NCI-H82 treated with DMSO at 0.1 percent for 48 hours (cell line): ENCODE results near the gene EPAS1.

Experiments
- DNase-seq: peaks from one replicate; lab custom pipeline; 2025; ENCODE audit not compliant: unreplicated experiment; lab: John Stamatoyannopoulos, UW

Gene EPAS1

DNA sequence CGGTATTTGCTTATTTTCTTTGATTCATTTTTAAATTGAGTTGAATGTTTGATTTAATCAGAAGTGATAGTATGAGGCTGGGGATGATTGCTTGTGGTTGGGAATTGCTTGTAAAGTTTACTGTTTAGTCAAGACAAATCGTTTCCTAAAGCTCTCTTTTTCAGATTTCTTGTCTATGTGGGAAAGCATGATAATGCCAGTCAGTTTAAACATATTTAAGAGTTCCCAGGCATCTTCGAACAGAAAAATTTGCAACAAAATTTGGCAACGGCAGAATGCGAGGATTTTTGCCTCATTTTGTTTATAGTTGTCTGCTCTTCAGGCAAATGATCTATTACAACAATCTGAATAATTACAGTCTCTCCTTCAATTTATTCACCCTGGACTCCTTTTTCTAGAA, 22.5 kb downstream of the EPAS1 start:
- DNase-seq: no peak

DNA sequence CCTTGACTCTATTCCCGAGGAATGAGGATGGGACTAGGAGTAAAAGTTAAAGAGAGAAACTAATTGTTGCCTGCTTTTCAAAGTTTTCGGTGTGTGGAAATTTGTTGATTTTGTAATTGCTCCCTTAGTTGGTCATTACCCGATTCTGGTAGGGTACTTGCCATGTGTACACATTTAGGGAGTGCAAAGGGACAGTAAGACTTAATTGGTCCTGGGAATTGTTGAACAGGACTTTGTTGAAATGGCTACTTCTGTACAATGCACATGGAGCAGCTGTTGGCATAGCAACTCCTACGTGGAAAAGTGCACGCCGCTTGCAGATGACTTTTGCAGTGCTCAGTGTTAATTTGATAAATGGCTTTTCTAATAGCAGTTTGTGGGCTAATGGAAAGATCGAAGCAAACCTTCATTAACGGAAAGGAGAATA, 22.9 kb downstream of the EPAS1 start:
- DNase-seq: no peak

DNA sequence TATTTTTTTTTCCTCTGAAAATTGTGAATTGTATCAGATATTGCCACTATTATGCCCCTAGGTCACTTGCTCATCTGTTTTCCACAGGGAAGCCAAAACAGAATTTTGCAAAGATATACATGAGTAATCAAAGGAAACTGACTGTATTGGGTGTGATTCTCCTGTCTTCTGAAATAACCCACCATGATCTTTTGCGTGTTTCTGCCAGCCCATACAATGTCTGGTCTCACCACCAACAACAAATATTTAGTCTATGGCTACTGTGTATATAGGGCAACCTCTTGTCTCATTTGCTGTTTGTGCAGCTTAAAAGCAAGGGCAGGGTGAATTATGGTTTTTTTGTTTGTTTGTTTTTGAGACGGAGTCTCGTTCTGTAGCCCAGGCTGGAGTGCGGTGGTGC, 26.5 kb downstream of the EPAS1 start:
- DNase-seq: no peak

DNA sequence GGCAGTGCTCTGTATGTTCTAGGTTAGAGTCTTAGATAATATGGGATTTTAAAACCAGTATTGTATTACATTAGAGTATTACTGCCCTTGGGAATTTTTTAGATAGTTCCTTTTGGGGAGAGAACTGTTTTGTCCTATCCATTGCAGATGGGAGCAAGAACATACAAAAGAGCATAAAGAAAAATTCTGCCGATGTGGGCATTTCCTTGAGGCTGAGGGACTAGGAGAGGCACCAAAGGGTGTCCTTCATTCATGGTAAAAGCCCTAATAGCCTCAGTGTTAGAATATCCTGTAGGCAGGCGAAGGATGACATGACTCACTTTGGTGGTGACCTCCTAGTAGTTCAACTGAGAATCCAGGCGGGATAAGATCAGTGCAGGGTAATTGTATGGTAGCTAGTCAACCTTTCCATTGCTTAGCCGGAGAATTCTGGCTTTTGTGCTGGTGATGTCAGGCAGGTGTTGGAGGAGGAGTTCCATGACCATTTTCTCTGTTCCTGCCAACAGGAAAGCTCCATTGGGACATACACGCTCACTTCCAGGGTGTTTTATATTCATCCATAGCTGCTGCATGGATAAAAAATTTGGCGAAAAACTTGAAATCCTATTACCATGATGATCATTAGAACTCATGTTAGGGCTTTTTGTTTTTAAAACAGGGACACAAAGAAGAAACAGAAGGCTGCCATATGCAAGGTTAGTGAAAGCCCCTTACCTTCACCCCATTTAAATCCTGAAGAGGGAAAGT, 28.1 kb downstream of the EPAS1 start:
- DNase-seq: no peak

DNA sequence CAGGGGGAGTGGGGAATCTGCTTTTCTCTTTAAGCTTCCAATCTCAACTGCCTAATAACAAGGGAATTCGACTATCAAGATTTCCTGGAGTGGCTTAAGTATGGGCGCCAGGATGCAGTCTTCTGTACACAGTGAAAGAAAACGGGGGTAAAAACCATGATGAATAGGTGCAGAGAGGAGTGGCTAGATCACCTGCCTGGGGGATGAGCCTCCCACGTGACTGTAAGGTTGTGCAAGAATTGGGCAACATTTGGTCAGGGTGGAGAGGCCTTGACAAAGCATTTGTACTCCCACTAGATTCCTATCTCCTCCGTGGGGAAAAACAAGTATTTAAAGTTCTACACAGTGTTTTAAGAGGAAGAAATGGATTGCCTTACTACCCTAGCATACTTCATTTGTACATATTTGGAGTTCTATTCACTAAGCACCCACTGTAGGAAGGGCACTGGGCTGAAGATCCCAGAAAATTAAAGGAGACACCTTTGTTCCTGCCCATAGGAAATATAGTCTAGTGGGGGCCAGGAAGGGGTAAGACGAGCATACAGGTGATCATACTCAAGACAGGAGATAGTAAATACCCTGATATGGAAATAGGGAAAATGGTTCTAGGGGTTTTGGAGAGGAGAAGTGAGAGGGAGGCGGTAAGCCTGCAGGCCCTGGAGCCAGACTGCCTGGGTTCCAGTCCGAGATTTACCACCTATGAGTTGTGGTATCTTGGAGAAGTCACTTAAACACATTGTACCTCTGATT, 29.2 kb downstream of the EPAS1 start:
- DNase-seq: no peak

DNA sequence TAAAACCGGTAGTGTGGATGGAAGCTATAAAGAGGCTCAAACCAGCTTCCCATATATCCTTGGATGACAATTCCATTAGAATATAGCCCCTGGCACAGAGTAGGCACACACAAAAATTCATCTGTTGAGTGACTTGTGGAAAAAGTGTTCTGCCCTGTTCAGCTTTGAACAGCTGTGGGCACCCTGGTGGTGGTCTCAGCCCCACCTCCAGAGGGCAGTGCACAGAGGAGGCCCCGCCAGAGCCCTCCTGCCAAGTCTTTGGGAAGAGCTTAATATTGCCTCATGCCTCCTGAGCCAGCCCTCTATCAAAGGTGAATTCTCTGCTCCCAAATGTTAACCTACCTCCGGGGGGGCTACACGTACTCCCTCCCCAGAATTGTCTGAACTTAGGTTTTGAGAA, 30.4 kb downstream of the EPAS1 start:
- no peak for DNase-seq

DNA sequence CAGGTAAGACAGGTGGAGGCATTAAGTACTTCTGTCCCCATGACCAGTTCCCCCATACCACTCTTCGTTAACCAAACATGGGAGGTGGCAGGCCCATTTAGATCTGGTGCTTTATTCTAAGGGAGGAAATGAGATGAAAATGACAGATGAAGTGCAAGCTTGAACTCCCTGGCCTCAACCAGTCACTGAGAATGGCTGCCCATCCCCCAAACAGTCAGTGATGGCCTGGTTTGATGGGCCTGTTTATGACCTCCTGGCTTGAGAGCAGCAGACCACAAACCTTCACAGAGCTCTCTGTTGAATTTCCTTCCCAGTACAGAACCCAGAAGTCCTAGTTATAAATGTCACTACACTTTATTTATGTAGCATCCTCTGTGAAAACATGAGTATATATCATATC, 31.1 kb downstream of the EPAS1 start:
- no peak for DNase-seq

DNA sequence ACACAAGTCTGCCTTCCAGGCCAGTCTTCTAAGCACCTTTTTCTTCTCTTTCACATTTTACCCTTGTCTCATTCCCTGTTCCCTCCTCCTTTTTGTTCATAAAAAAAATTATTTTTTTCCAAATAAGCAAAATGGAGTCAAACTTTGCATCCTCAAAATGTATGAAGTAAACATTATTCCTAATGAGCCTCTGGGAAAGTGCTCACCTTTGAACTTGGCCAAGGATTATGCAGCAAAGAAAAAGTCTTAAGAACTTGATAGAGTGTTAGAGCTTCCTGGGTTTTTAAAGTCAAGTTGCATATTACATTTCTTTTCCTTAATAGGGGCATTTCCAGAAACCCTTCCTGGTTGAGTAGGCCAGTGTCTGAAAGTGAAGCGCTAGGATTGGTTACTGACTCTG, 31.6 kb downstream of the EPAS1 start:
- DNase-seq: no peak

DNA sequence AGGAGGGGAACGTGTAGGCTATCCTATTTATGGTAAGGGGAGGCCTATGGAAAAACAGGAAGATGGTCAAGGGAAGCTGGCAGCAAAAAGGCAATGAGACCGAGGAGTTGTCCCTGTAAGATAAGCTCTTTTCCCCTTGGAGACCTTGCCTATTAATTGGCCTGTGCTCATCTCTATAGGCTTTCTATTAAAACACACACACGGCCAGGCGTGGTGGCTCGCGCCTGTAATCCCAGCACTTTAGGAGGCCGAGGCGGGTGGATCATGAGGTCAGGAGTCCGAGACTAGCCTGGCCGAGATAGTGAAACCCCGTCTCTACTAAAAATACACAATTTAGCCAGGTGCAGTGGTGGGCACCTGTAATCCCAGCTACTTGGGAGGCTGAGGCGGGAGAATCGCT, 32.1 kb downstream of the EPAS1 start:
- no peak for DNase-seq

DNA sequence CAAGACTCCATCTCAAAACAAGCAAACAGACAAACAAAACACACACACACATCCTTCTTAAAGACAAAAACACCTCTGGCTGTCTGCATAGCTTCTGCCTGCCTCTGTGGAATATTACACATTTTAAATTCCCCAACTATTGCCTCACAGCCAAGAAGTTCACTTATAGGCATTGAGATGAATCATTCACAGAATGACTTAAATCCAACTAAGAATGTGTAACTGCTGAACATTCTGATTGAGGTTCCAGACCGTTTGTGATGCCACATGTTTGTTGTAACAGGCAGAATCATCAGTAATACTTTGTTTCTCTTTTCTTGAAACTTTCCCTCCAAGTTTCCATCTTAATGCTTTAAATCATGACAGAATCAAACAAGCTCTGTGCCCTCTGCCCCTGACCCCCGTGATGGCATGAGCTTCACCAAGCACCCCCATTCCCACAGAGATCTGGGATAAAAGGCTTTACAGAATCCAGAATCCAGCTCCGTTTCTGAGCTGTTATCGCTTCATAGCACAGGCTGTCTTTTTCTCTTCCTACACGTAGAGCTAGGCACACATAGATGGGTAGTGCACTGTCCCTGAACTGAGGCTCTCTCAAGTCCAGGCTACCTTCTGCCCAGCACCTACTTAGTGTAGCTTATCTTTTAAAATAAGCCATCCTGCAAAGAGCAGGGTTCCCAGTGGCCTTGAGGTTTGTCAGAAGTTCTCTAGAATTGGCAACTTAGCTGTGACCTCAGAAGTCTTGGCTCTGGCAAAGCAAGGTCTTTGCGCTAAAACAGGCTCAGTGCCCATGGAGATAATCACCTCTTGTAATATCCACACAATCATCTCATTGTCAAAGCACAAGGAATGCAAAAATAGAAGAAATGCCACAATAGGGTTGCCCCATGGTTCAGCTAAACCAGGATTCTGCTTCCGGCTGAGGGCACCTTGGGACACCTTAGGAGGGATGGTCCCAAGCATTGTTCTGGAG, 32.9 kb downstream of the EPAS1 start:
- DNase-seq: no peak

DNA sequence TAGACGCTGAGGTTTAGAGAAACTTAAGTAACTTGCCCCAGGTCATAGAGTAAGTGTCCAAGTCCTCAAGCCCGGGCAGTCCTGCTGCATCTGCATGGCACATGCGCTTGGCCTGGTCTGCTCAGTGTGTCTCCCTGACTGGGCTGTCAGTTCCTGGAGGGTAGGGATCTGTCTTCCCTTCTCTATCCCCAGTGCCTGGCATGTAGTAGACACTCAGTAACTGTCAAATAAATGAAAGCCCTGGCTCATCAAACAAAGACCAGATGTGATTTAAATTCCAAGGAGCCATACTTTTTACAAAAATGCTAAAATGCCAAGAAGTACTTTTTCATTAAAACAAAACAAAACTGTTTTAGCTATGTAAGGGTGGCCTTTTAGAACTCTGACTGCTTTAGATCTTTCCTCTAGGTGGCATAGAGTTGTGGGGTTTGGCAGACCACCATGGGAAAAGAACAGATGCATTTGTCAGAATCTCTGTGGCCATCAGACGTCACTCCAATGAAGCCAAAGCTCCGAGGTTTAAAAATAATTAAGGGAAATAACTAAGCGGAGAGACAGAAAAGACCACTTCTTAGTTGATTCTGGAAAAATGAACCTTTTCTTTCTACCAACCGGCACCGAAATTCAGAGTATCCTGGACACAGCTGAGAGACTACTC, 34.0 kb downstream of the EPAS1 start:
- DNase-seq: no peak

DNA sequence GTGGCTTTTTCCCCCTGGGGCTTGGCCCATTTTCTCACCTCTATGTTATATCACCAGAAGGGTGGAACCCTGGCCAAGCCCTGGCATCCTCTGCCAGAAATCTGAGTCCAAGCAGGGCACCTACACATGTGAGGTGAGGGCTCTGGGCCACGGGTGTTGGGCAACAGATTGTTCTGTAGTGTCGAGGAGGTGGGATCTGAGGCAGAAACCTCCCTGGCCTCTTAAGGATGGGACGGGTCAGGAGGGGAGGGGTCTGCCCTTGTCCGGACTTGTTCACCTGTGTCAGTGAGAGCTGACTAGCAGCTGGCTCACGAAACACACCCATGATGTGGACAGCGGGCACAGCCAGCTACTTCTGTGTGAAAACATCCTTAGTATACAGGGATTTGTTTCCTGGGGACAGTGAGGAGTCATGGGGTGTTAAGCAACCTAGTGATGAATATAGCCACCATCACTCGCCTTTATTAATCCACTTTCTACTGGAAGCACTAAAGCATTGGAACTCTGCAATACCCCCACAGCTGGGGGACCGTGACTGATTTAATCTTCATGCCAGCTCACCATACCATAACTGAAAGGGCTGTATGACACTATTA, 35.6 kb downstream of the EPAS1 start:
- no peak for DNase-seq

DNA sequence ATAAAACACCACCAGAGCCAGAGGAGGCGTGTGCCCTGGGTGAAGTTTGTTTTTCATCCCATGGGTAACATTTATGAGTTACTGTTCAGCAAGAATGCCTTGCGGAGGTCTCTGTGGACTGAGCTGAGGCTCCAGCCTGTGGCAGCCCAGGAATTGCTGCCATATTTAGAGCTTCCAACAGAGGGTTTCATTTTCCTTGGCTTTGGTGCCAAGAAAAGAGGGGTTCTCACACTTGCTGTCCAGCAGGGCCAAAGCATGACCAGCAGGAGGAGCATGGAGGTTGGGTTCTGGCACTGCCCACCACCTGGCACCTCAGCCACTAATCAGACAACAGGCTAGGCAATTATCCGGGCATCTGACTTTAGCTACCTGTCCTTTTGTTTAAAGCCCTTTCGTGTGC, 36.7 kb downstream of the EPAS1 start:
- DNase-seq: no peak

DNA sequence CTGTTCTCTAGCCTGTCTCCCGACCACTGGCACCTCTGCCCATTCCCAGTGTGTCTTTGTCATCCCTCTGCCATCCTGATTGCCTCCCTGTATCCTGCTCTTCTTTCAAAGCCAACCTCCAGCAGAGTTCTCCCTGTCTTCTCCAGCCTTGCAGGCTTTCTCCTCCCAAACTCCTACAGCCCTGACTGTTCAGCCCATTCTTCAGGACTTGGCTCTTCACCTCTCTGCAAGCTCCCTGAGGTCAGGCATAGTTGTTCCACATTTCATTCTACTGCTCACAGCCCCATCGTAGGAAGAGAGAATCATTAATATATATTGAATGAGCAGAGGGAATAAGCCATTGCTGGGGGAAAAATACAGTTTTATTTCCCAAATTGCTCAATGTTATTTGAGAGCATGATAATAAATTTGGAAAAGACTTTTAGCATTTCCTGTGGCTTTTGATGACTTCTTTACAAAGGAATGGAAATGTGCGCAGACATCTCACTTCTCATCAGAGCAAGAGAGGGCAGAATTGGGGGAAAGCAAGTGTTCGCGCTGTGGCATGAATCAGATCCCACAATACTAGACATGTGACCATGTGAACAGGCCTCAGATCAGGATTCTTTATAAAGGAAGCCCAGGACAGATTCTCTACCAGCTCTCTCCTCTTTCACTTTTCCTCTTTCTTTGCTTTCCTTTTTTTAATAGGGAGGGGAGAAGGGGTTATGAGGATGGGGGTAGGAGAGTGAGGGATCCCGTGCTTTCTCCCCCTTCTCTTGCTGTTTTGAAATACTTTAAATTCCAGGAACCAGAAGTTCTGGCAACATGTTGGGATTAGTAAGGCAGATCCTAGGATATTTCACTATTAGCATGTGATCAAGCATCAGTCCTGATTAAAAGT, 37.4 kb downstream of the EPAS1 start:
- no peak for DNase-seq

DNA sequence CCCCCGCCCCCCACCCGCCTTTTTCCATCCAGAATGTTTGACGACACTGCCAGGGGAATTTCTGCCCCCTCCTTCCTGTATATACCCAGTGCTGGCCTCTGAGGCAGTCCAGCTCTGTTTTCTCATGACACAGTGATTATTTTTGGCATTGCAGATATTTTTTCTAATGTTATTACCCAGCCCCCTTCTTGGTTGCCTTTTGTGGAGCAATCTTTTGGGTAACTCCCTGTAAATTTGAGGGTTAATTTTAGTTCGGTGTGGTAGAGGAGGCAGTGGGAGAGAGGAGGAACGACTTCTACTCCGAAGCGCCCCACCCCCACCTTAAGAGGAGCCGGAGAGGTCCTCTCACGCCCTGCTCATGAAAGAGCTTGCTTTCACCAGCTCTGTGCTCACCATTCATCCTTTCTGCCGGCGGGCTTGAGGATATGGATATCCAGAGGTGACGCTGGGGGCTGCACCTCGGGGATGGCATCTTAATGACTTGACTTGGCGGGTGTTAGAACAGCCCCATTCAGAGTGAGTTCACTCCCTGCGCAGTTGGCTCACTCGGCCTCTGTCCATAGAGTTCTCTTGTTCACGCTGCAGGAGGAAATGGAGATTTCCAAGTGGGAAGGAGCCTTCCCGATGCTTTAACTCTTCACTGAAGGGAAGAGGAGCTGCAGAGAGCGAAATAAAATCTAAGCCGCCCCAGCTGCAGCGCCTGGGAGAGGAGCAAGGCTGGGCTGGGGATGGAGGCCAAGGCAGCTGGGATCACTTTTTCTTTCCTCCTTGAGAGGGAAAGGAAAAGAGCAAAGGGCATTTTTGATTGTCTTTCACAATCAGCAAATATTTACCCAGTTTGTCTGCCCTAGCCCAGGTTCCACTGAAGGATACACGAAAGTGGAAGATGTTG, 38.4 kb downstream of the EPAS1 start:
- DNase-seq: no peak

DNA sequence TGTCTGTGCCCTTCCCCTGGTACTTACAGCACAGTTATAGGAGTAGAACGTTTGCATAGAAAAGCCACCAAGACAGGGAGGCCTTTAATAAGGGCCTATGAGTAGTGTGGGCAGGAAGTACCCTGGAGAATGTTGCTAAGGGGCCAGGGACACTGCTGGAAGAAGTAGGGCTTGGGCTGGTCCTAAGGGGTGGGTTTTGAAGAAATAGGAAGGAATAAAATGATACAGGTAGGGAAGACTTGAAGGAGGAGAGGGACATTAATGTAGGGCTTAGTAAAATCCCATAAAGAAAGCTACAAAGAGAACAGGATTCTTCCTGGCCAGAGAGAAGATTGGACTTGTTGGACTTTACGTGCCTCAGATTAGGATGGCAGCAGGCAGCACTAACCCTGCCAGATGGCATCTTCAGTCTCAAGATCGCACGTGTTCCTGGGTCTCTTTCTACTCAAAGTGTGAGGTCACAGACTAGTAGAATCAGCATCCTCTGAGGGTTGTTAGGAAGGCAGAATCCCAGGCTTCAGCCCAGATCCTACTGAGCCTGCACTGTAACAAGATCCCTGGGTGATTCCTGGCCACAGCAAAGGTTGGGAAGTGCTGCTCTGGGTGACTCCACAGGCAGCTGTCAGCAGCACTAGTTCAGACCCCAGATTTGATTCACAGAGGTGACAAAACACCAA, 39.2 kb downstream of the EPAS1 start:
- peak; percentile 24 for DNase-seq

DNA sequence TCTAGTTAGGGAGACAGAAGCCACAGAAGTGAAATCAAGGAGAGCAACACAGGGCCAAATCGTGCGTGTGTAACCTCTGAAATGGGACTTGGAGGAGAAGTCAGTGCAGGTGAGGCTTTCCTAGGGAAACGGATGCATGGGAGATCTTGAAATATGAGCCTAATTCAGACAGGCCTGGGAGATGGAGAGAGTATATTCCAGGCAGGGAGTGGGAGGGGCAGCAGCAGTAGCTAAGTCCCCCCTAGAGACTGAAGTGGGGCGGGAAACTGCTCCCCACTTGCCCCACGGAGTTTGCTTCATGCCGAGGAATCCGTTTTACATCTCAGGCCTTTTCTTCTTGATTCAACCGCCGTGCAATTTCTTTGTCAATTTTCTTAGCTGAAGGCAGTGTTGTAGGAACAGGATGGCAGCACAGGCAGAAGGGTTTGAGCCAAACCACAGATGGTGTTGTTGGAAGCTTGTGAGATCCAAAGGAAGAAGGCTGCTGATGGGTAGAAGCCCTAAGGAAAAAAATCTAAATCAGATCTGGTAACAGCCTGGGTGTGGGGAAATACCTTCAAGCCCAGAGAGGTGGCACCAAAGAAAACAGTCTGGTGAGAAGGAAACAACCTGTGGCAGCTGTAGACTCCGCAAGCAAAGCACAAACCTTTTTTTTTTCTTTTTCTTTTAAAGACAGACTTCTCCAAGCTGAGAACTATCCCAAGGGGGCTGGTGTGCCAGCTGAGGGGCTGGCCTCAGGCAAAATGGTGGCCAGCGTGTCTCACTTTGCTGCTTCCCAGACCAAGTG, 40.2 kb downstream of the EPAS1 start:
- DNase-seq: no peak
